PC-9 (cell line): Measurements from ENCODE around the gene HDDC3.

Source experiments
- CTCF ChIP-seq: fragments of 200-600 bp; sonication (generic); conservative IDR thresholded peaks from 2 replicates; pipeline ENCODE4 v1.6.1; 2017; ENCODE audit warnings: mixed run types, antibody characterized with exemption, mild to moderate bottlenecking, moderate library complexity
- EZH2 ChIP-seq: fragments of 200-600 bp; sonication (generic); IDR thresholded peaks from 2 replicates; pipeline ENCODE4 v1.8.0; 2017; ENCODE audit warnings: antibody characterized with exemption, low read depth

- no peak for TF ChIP-seq CTCF
- no peak for TF ChIP-seq EZH2
Measured at GRCh38 chr15:90929246-90930019, 2.9 kb downstream of the HDDC3 start.
